Smooth muscle cell of bladder (primary cell): ENCODE measurements around the gene CTSH. TPM values are rescaled to one million over a fixed set of nuclear protein-coding genes. Genes with fewer than 3 reads are reported as not detected.

Source experiments
- total RNA-seq: library from RNA; depleted of rRNA; stranded (reverse); fragments of >200 nt; gene quantifications from 2 replicates; pipeline ENCODE4 v1.2.3, GENCODE V29; 2014

CTSH gene, protein sequence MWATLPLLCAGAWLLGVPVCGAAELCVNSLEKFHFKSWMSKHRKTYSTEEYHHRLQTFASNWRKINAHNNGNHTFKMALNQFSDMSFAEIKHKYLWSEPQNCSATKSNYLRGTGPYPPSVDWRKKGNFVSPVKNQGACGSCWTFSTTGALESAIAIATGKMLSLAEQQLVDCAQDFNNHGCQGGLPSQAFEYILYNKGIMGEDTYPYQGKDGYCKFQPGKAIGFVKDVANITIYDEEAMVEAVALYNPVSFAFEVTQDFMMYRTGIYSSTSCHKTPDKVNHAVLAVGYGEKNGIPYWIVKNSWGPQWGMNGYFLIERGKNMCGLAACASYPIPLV
- 7.5 and 18.2 TPM in 2 replicates for total RNA-seq

DNA sequence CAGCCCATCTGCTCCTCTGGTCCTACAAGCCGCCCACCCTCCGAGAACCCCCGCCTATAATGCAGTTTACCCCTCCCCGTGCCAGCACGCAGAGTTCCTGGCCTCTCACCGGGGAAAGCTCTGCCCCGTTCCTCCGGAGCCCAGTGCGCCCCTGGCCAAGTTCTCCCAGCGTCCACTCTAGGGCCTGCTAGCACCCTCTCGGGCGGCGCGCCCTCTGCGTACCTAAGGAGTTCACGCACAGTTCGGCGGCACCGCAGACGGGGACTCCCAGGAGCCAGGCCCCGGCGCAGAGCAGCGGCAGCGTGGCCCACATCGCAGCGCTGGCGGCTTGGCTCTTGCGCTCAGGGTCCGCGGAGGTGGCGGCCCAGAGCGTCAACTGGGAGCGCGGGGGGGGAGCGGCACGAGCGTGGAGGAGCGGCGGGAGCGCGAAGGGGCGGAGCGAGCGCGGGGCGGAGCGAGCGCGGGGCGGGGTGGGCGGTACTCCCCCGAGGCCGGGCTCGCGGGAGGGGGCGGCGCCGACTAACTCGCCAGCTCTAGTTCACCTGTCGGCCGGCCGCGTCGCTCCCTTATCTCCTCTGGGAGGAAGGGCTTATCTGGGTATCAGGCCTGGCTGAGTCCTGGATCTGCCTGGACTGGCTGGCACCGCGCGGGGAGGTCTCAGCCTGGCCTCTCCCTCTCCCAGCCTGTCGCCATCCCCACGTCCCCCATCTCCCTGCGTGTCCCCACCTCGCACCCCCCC lies at the start of gene CTSH:
Gene CTSH (minus strand): TSS at position 378 of the 739 bp plus-strand sequence. CDS start 65 bp downstream, at position 313.

DNA sequence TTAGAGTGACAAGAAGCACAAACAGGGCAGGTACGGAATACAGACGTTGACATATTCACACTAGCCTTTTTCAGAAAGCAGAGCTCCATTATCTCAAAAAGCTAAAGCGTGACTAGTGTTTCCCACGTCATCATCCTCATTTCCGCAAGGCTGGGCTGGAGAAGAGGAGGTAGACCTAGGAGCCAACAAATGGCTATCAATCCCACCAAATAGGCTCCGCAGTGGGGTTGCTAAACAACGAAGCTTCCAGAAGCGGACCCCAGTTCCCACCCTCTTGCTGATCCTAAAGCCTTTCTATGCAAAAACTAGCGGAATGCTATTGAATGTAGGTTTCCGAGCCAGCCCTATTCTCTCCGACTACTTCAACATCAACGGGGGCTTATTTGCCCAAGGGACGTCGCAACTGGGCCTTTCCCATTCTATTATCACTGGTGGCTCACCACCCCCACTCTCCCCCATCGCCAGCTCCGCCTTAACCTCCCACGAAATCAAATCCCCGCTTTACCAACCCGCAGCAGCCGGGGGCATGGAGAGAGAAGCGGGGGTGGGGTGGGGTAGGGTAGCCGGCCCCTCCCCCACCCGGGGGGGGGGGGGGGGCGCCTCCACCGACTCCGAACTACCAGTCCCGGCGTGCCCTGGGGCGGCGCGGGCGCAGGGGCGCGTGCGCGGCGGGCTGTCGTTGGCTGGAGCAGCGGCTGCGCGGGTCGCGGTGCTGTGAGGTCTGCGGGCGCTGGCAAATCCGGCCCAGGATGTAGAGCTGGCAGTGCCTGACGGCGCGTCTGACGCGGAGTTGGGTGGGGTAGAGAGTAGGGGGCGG lies 72.5 kb downstream of the CTSH start, which contains the start of gene MORF4L1:
Gene MORF4L1 (plus strand): TSS at position 736 of the 817 bp plus-strand sequence. CDS start 128 bp downstream, outside the sequence.

Other genes with a start within 250 kb of the CTSH start
- 3.8 and 4.1 TPM in 2 replicates for gene ADAMTS7, start 133.6 kb downstream of the CTSH start, total RNA-seq
- 290 and 351 TPM in 2 replicates for gene MORF4L1, start 72.2 kb downstream of the CTSH start, total RNA-seq
- under 0.01 TPM in 1 of 2 replicates, not detected in the other for gene RASGRF1, start 145.7 kb upstream of the CTSH start, total RNA-seq